ENCODE measurements around the gene NXPH3.

DNA sequence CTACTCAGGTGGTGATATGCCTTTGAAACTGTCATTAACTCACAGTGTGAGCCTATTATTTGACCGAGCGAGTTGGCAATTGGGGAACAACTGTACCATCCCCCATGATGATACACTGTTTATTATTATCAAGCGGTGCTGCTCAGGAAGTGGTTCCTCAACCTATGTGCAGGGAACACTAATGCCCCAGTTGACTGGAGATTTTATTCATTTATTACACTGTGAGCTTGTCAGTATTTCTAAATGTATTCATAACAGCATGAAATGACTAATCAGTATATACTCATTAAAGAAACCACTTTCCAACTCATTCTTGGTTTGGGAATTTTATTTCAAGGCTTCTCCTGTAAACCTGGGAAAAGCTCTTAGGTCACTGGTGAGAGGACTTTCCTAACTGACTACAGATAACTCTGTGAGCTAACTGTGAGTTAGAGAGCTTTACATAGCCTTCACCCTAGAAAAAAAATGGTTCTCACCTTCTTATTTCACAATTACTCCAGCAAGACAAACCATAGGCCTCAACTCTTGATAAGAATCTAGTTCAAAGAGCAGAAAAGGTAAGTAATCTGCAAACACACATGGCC is 42.4 kb downstream of the NXPH3 start:
- TF ChIP-seq, protein P1, sequence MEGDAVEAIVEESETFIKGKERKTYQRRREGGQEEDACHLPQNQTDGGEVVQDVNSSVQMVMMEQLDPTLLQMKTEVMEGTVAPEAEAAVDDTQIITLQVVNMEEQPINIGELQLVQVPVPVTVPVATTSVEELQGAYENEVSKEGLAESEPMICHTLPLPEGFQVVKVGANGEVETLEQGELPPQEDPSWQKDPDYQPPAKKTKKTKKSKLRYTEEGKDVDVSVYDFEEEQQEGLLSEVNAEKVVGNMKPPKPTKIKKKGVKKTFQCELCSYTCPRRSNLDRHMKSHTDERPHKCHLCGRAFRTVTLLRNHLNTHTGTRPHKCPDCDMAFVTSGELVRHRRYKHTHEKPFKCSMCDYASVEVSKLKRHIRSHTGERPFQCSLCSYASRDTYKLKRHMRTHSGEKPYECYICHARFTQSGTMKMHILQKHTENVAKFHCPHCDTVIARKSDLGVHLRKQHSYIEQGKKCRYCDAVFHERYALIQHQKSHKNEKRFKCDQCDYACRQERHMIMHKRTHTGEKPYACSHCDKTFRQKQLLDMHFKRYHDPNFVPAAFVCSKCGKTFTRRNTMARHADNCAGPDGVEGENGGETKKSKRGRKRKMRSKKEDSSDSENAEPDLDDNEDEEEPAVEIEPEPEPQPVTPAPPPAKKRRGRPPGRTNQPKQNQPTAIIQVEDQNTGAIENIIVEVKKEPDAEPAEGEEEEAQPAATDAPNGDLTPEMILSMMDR (tag by site-specific recombination; IDR thresholded peaks at IDR 0.05): no peak
- TF ChIP-seq TCF7L2 (IDR thresholded peaks at IDR 0.05; ENCODE audit: borderline replicate concordance, low read depth, low read length) (no peak), KLF9 (tag by site-specific recombination; IDR thresholded peaks at IDR 0.05; ENCODE audit: low read depth) (no peak), ZFP3 (tag by site-specific recombination; IDR thresholded peaks at IDR 0.05; ENCODE audit: low read depth) (no peak)
